ENCODE results near the gene GPS2. TPM values are rescaled to one million over a fixed set of nuclear protein-coding genes. Genes with fewer than 3 reads are reported as not detected.
A peak's percentile ranks its signal among the peaks of the same experiment; 100 is the strongest.

GPS2 gene
- total and polyA plus RNA-seq, 10 of the 15 experiments (the other 5 are each of a cell fraction or from before 2014, with no cell fraction given), result 10.2 to 96.4 (median 42.5) TPM

DNA sequence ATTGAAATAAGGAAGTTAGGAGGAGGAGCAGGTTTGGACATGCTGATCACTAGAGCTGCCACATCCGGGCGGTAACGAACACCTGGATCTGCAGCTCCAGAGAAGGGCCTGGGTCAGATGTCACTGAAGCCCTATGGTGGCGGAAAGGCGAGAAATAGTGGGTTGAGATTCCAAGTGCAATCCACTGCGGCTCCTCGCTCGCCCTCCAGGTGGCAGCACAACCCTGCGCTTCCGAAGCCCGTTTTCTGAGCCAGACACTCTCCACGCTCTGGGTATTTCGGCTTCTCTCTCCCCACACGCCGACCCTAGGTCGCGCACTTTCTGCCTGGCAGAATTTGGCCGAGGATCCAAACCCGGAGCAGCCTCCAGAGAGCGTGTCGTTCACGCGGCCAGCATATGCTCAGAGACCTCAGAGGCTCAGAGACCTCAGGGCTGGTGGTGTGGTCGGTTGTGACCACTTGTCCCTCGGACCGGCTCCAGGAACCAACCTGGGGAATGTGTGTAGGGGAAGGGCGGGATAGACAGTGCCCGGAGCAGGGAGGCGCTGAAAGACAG, 34.6 kb downstream of the GPS2 start (continued):
- TF ChIP-seq E2F8 (IDR thresholded peaks at IDR 0.05; ENCODE audit: low read depth, partially characterized antibody) (no peak), NFYB (IDR thresholded peaks at IDR 0.05; ENCODE audit: insufficient read depth, low read depth, low read length) (no peak), HDAC2 (IDR thresholded peaks at IDR 0.05) (no peak), IKZF2 (IDR thresholded peaks at IDR 0.05) (peak in 1 of 2 experiments; percentile 45; a peak in 2 of 4 replicates), MYB (IDR thresholded peaks at IDR 0.05; ENCODE audit: borderline replicate concordance, low read depth, low read length) (no peak), FOXK2 (IDR thresholded peaks at IDR 0.05) (no peak), PRDM15 (CRISPR knock-in tag; IDR thresholded peaks at IDR 0.05) (no peak), JUNB (IDR thresholded peaks at IDR 0.05) (no peak), ZNF274 (IDR thresholded peaks at IDR 0.05; ENCODE audit: insufficient read depth, insufficient read length) (no peak), ZNF384 (IDR thresholded peaks at IDR 0.05; ENCODE audit: borderline replicate concordance, low read depth, low read length) (no peak), MEF2A (IDR thresholded peaks at IDR 0.05; ENCODE audit: insufficient read depth, low read depth, low read length) (no peak), PAX8 (IDR thresholded peaks at IDR 0.05) (no peak), HCFC1 (IDR thresholded peaks at IDR 0.05; ENCODE audit: low read length) (no peak), ASH2L (IDR thresholded peaks at IDR 0.05; ENCODE audit: borderline replicate concordance, low read depth) (no peak), NFXL1 (IDR thresholded peaks at IDR 0.05; ENCODE audit: borderline replicate concordance) (no peak), SREBF2 (IDR thresholded peaks at IDR 0.05; ENCODE audit: low read length) (no peak), IKZF1 (conservative IDR thresholded peaks at IDR 0.05) (peak; percentile 54), IRF5 (IDR thresholded peaks at IDR 0.05; ENCODE audit: borderline replicate concordance) (no peak)
- TF ChIP-seq, protein P1, sequence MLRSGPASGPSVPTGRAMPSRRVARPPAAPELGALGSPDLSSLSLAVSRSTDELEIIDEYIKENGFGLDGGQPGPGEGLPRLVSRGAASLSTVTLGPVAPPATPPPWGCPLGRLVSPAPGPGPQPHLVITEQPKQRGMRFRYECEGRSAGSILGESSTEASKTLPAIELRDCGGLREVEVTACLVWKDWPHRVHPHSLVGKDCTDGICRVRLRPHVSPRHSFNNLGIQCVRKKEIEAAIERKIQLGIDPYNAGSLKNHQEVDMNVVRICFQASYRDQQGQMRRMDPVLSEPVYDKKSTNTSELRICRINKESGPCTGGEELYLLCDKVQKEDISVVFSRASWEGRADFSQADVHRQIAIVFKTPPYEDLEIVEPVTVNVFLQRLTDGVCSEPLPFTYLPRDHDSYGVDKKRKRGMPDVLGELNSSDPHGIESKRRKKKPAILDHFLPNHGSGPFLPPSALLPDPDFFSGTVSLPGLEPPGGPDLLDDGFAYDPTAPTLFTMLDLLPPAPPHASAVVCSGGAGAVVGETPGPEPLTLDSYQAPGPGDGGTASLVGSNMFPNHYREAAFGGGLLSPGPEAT (IDR thresholded peaks at IDR 0.05; ENCODE audit: low read depth), result no peak
- TF ChIP-seq, protein P2, sequence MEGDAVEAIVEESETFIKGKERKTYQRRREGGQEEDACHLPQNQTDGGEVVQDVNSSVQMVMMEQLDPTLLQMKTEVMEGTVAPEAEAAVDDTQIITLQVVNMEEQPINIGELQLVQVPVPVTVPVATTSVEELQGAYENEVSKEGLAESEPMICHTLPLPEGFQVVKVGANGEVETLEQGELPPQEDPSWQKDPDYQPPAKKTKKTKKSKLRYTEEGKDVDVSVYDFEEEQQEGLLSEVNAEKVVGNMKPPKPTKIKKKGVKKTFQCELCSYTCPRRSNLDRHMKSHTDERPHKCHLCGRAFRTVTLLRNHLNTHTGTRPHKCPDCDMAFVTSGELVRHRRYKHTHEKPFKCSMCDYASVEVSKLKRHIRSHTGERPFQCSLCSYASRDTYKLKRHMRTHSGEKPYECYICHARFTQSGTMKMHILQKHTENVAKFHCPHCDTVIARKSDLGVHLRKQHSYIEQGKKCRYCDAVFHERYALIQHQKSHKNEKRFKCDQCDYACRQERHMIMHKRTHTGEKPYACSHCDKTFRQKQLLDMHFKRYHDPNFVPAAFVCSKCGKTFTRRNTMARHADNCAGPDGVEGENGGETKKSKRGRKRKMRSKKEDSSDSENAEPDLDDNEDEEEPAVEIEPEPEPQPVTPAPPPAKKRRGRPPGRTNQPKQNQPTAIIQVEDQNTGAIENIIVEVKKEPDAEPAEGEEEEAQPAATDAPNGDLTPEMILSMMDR (IDR thresholded peaks at IDR 0.05 in 2 of 3, conservative IDR thresholded peaks at IDR 0.05 in 1 of 3; ENCODE audit: control insufficient read depth in 2 of 3, extremely low read depth in 1 of 3, insufficient read depth in 1 of 3, low read depth in 3 of 3, low read length in 3 of 3), result peak; percentile 96 to 98 (median 98); a peak in 5 of 6 replicates

Data from GM12878 (cell line).